Measurements from ENCODE around the gene JMJD1C. TPM values are rescaled to one million over a fixed set of nuclear protein-coding genes. Genes with fewer than 3 reads are reported as not detected.
A peak's percentile ranks its signal among the peaks of the same experiment; 100 is the strongest.

Gene JMJD1C
- total RNA-seq, 2 experiments from 2014 or later, result 389 to 399 TPM

- no peak overlapping the region for H3K4me3 ChIP-seq (ENCODE audit: low read length)
- POLR2A ChIA-PET, result no interaction called here
- no peak overlapping the region for H3K27ac Mint-ChIP-seq
- H3K27me3 Mint-ChIP-seq, result no peaks in the 10 kb centered on the region
- no peak overlapping the region for H3K4me3 Mint-ChIP-seq
- no peaks in the 10 kb centered on the region for H3K27me3 ChIP-seq (ENCODE audit: control insufficient read depth in 1 of 2, insufficient read depth in 2 of 2, low read length in 2 of 2)
- H3K4me1 ChIP-seq (ENCODE audit: insufficient read depth, low read length), result no peaks in the 10 kb centered on the region
- no peak for DNase-seq
- H3K4me1 Mint-ChIP-seq (ENCODE audit: low read depth), result peaks cover 22% of the 10 kb centered on the region
- H3K36me3 ChIP-seq (ENCODE audit: insufficient read depth, low read length), result peaks cover 63% of the 10 kb centered on the region
- CTCF ChIA-PET, result interaction anchor here (1.2 kb wide), 1 partner anchor 520 kb away, joined by 4 read pairs; no protein-coding TSS in a partner anchor
- H3K27ac ChIP-seq (ENCODE audit: low read depth in 1 of 2, low read length in 2 of 2), result no peak overlapping the region
- H3K9me3 ChIP-seq (ENCODE audit: control insufficient read depth in 1 of 2, insufficient read depth in 1 of 2, low read length in 2 of 2), result no peaks in the 10 kb centered on the region
- H3K9me3 Mint-ChIP-seq, result no peaks in the 10 kb centered on the region
- TF ChIP-seq, protein P1, sequence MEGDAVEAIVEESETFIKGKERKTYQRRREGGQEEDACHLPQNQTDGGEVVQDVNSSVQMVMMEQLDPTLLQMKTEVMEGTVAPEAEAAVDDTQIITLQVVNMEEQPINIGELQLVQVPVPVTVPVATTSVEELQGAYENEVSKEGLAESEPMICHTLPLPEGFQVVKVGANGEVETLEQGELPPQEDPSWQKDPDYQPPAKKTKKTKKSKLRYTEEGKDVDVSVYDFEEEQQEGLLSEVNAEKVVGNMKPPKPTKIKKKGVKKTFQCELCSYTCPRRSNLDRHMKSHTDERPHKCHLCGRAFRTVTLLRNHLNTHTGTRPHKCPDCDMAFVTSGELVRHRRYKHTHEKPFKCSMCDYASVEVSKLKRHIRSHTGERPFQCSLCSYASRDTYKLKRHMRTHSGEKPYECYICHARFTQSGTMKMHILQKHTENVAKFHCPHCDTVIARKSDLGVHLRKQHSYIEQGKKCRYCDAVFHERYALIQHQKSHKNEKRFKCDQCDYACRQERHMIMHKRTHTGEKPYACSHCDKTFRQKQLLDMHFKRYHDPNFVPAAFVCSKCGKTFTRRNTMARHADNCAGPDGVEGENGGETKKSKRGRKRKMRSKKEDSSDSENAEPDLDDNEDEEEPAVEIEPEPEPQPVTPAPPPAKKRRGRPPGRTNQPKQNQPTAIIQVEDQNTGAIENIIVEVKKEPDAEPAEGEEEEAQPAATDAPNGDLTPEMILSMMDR (IDR thresholded peaks at IDR 0.05), result no peak
- intact Hi-C loops (cut with DNase I, micrococcal nuclease), result no loop called here
- H3K36me3 Mint-ChIP-seq (ENCODE audit: low read depth), result peaks cover 80% of the 10 kb centered on the region
- ATAC-seq (ENCODE audit: poor library complexity), result no peak
Measured at GRCh38 chr10:63199716-63200115, 266.1 kb downstream of the JMJD1C start.

- TF ChIP-seq, protein P1 (IDR thresholded peaks at IDR 0.05), result no peak
- H3K4me1 Mint-ChIP-seq (ENCODE audit: low read depth), result peaks cover 17% of the 10 kb centered on the region
- no peaks in the 10 kb centered on the region for H3K4me1 ChIP-seq (ENCODE audit: insufficient read depth, low read length)
- no peak for ATAC-seq (ENCODE audit: poor library complexity)
- H3K4me3 ChIP-seq (ENCODE audit: low read length), result no peak overlapping the region
- CTCF ChIA-PET, result no interaction called here
- POLR2A ChIA-PET, result no interaction called here
- no peaks in the 10 kb centered on the region for H3K27me3 ChIP-seq (ENCODE audit: control insufficient read depth in 1 of 2, insufficient read depth in 2 of 2, low read length in 2 of 2)
- H3K27me3 Mint-ChIP-seq, result no peaks in the 10 kb centered on the region
- no peaks in the 10 kb centered on the region for H3K9me3 ChIP-seq (ENCODE audit: control insufficient read depth in 1 of 2, insufficient read depth in 1 of 2, low read length in 2 of 2)
- no peak overlapping the region for H3K4me3 Mint-ChIP-seq
- no peaks in the 10 kb centered on the region for H3K9me3 Mint-ChIP-seq
- intact Hi-C loops (cut with DNase I, micrococcal nuclease), result no loop called here
- no peak overlapping the region for H3K27ac Mint-ChIP-seq
- peaks cover 74% of the 10 kb centered on the region for H3K36me3 ChIP-seq (ENCODE audit: insufficient read depth, low read length)
- H3K36me3 Mint-ChIP-seq (ENCODE audit: low read depth), result peaks cover 87% of the 10 kb centered on the region
- DNase-seq, result no peak
- H3K27ac ChIP-seq (ENCODE audit: low read depth in 1 of 2, low read length in 2 of 2), result no peak overlapping the region
Measured at GRCh38 chr10:63197344-63198092, 268.3 kb downstream of the JMJD1C start.

GRCh38 chr10:63192826-63193225 is 273.0 kb downstream of the JMJD1C start:
- H3K9me3 Mint-ChIP-seq, result no peaks in the 10 kb centered on the region
- ChIA-PET CTCF (no interaction called here), POLR2A (no interaction called here)
- Histone ChIP-seq H3K9me3 (ENCODE audit: control insufficient read depth in 1 of 2, insufficient read depth in 1 of 2, low read length in 2 of 2) (no peaks in the 10 kb centered on the region), H3K36me3 (ENCODE audit: insufficient read depth, low read length) (peaks cover 81% of the 10 kb centered on the region), H3K27ac (ENCODE audit: low read depth in 1 of 2, low read length in 2 of 2) (no peak overlapping the region), H3K4me1 (ENCODE audit: insufficient read depth, low read length) (no peaks in the 10 kb centered on the region), H3K27me3 (ENCODE audit: control insufficient read depth in 1 of 2, insufficient read depth in 2 of 2, low read length in 2 of 2) (no peaks in the 10 kb centered on the region), H3K4me3 (ENCODE audit: low read length) (no peak overlapping the region)
- H3K27ac Mint-ChIP-seq, result peak overlapping the region; percentile 28
- peaks cover 4% of the 10 kb centered on the region for H3K4me1 Mint-ChIP-seq (ENCODE audit: low read depth)
- no peak overlapping the region for H3K4me3 Mint-ChIP-seq
- DNase-seq (no peak), ATAC-seq (ENCODE audit: poor library complexity) (no peak)
- TF ChIP-seq, protein P1 (IDR thresholded peaks at IDR 0.05), result no peak
- intact Hi-C loops (cut with DNase I, micrococcal nuclease), result no loop called here
- no peaks in the 10 kb centered on the region for H3K27me3 Mint-ChIP-seq
- peaks cover 91% of the 10 kb centered on the region for H3K36me3 Mint-ChIP-seq (ENCODE audit: low read depth)

Measured in CD4-positive, alpha-beta T cell (primary cell).